Activated CD8-positive, alpha-beta memory T cell treated with anti-CD3 and anti-CD28 coated beads for 48 hours (primary cell): ENCODE results near the gene TRIM73.
"Not testable (repeated sequence)": the region's sequence is repeated elsewhere in the genome, so short reads cannot be mapped to it uniquely, and the experiment has no call there.

Experiments
- DNase-seq, 3 experiments: peaks; one replicate each; pipeline ENCODE4 v3.0.0-alpha.2; 2020; ENCODE audit warnings: low read depth in 2 of 3, low spot score in 2 of 3

Gene TRIM73

GRCh38 chr7:75415428-75415817 is 20.0 kb downstream of the TRIM73 start:
- not testable (repeated sequence) for DNase-seq

- DNase-seq = not testable (repeated sequence)
These were observed 20.5 kb downstream of the TRIM73 start for GRCh38 chr7:75415829-75416373.

- DNase-seq = not testable (repeated sequence)
These were observed 21.4 kb downstream of the TRIM73 start for GRCh38 chr7:75416787-75417186.

GRCh38 chr7:75418292-75418858 is 22.9 kb downstream of the TRIM73 start:
- DNase-seq = not testable (repeated sequence)

GRCh38 chr7:75419210-75419609 is 23.8 kb downstream of the TRIM73 start:
- not testable (repeated sequence) for DNase-seq

- DNase-seq = not testable (repeated sequence)
These were observed 24.3 kb downstream of the TRIM73 start for GRCh38 chr7:75419693-75420092.

GRCh38 chr7:75420152-75420551 is 24.7 kb downstream of the TRIM73 start:
- not testable (repeated sequence) for DNase-seq

- not testable (repeated sequence) for DNase-seq
These were observed 26.6 kb downstream of the TRIM73 start for GRCh38 chr7:75421798-75422710.

GRCh38 chr7:75423481-75423880 is 28.1 kb downstream of the TRIM73 start:
- DNase-seq = not testable (repeated sequence)

GRCh38 chr7:75439000-75439399 is 43.6 kb downstream of the TRIM73 start:
- not testable (repeated sequence) for DNase-seq

- not testable (repeated sequence) for DNase-seq
These were observed 46.7 kb downstream of the TRIM73 start for GRCh38 chr7:75442101-75442464.

GRCh38 chr7:75442465-75443111 is 47.2 kb downstream of the TRIM73 start:
- DNase-seq = peak in 1 of 3 experiments; percentile 18

- DNase-seq = not testable (repeated sequence)
These were observed 54.5 kb downstream of the TRIM73 start for GRCh38 chr7:75449946-75450345.

- DNase-seq = not testable (repeated sequence)
These were observed 57.1 kb downstream of the TRIM73 start for GRCh38 chr7:75452494-75452955.
